AG09309 (cell line): ENCODE results near the gene ANKRD37.

ENCODE experiments used
- DNase-seq: peaks from one replicate; pipeline ENCODE4 v3.0.0-alpha.2; 2010; ENCODE audit warnings: low read depth
- H3K4me3 ChIP-seq: 2 replicates; pipeline ENCODE4 v1.5.1; 2011; ENCODE audit warnings: mild to moderate bottlenecking, low read depth, low read length, moderate library complexity; ENCODE audit not compliant: control insufficient read depth
- CTCF ChIP-seq: IDR thresholded peaks from 2 replicates; pipeline ENCODE4 v1.5.1; 2011; ENCODE audit warnings: mild to moderate bottlenecking, low read depth, low read length, inconsistent platforms; ENCODE audit not compliant: insufficient read depth, control insufficient read depth; ENCODE audit errors: missing control alignments

Gene ANKRD37

DNA sequence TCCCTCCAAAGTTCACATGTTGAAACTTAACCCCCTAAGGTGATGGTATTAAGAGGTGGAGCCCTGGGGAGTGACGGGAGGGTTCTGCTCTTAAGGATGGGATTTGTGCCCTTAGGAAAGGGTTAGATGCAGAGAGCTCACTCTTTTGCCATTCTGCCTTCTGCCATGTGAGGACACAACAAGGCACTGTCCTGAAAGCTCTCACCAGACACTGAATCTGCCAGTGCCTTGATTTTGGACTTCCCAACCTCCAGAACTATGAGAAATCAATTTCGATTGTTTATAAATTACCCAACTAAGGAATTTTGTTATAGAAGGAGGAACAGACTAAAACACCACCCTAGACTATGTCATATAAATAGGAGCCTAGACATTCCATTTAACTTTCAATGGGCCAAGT, 12.6 kb upstream of the ANKRD37 start:
- no peak for TF ChIP-seq CTCF
- no peak for DNase-seq
- no peak overlapping the region for H3K4me3 ChIP-seq

DNA sequence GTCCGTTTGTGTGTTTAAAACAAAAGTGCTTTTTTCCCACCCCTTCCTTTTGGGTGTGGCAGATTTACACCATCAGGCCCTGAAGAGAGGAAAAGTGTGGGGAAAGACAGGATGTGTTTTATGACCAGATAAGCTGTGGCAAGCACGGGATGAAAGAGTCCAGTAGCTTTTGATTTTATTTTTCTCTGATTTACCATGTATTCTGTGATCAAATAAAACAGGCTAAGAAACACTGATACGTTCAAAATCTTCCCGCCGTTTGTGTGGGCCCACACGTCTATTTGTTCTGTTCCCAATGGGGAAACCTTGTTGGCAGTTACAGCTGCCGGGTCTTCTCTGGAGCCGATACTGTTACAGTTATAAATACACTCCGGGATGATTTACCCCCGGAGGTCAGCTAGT, 11.7 kb upstream of the ANKRD37 start:
- H3K4me3 ChIP-seq: no peak overlapping the region
- no peak for TF ChIP-seq CTCF
- DNase-seq: no peak

DNA sequence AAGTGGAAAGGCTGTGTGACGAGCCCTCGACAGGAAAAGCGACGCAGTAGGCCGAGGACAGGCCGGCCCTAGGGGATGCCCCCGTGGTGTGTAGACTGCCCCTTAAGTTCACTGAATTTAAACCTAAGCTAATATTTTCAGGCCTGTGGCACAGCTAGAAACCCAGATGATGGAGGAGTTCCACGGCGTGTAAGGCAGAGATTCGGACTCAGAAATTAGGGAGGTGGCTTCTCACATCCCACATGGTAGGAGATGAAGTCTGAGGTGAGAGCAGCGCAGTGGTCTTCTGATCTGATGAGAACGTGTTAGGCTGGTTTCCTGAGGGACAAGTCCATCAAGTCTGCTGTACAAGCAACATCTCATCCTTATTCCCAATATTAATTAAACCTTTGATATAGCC, 8.7 kb upstream of the ANKRD37 start:
- H3K4me3 ChIP-seq: no peak overlapping the region
- no peak for DNase-seq
- no peak for TF ChIP-seq CTCF

GRCh38 chr4:185390941-185391340, 5.7 kb upstream of the ANKRD37 start:
- no peak overlapping the region for H3K4me3 ChIP-seq
- no peak for DNase-seq
- TF ChIP-seq CTCF: no peak

GRCh38 chr4:185392156-185392555, 4.5 kb upstream of the ANKRD37 start:
- TF ChIP-seq CTCF: no peak
- no peak for DNase-seq
- no peak overlapping the region for H3K4me3 ChIP-seq

- TF ChIP-seq CTCF: no peak
- H3K4me3 ChIP-seq: peak overlapping the region; percentile 61
- no peak for DNase-seq
Measured at GRCh38 chr4:185394568-185395237, 1.9 kb upstream of the ANKRD37 start.

GRCh38 chr4:185395238-185395955, 1.2 kb upstream of the ANKRD37 start, which contains the start of gene LRP2BP:
Gene LRP2BP (minus strand): TSS chr4:185395924. CDS start chr4:185378186, 17,738 bp downstream.
- no peak for TF ChIP-seq CTCF

More at GRCh38 chr4:185395238-185395955, 1.2 kb upstream of the ANKRD37 start, which contains the start of gene LRP2BP:
- peak; percentile 79 for DNase-seq
- H3K4me3 ChIP-seq: peak within 1 kb of the TSS; percentile 61
